Osteocyte (in vitro differentiated cells): Measurements from ENCODE around the gene NANOG. TPM values are rescaled to one million over a fixed set of nuclear protein-coding genes. Genes with fewer than 3 reads are reported as not detected.
"Not testable (repeated sequence)": the region's sequence is repeated elsewhere in the genome, so short reads cannot be mapped to it uniquely, and the experiment has no call there.

ENCODE experiments used
- DNase-seq: peaks from one replicate; pipeline ENCODE4 v3.0.0; 2021; ENCODE audit warnings: mixed read lengths; ENCODE audit not compliant: unreplicated experiment; ENCODE audit errors: extremely low spot score
- H3K27ac Mint-ChIP-seq: one replicate; pipeline ENCODE4 v1.8.0; 2021; ENCODE audit warnings: mild to moderate bottlenecking, mixed read lengths; ENCODE audit not compliant: unreplicated experiment
- H3K27me3 Mint-ChIP-seq: one replicate; pipeline ENCODE4 v1.8.0; 2021; ENCODE audit warnings: mixed read lengths; ENCODE audit not compliant: unreplicated experiment
- H3K36me3 Mint-ChIP-seq: one replicate; pipeline ENCODE4 v1.8.0; 2021; ENCODE audit warnings: mixed read lengths; ENCODE audit not compliant: unreplicated experiment
- H3K4me1 Mint-ChIP-seq: one replicate; pipeline ENCODE4 v1.8.0; 2021; ENCODE audit warnings: mixed read lengths; ENCODE audit not compliant: unreplicated experiment
- H3K4me3 Mint-ChIP-seq: one replicate; pipeline ENCODE4 v1.8.0; 2021; ENCODE audit warnings: mild to moderate bottlenecking, moderate library complexity, mixed read lengths; ENCODE audit not compliant: unreplicated experiment
- H3K9me3 Mint-ChIP-seq: one replicate; pipeline ENCODE4 v1.8.0; 2021; ENCODE audit warnings: mixed read lengths; ENCODE audit not compliant: unreplicated experiment
- CTCF ChIP-seq: fragments of 200-600 bp; sonication (generic); IDR thresholded peaks from 2 replicates; pipeline ENCODE4 v1.5.0; 2021; ENCODE audit warnings: antibody characterized with exemption, mild to moderate bottlenecking, moderate library complexity
- total RNA-seq: library from RNA; stranded (reverse); gene quantifications from 2 replicates; pipeline ENCODE4 v1.2.1, GENCODE V29; 2021

Gene NANOG
- total RNA-seq, 1 donor from 2014 or later: 0.08 TPM

- no peaks in the 10 kb centered on the region for H3K9me3 Mint-ChIP-seq
- H3K27ac Mint-ChIP-seq: no peak overlapping the region
- no peak for DNase-seq
- peaks cover 6% of the 10 kb centered on the region for H3K4me1 Mint-ChIP-seq
- TF ChIP-seq CTCF: no peak
- H3K36me3 Mint-ChIP-seq: no peaks in the 10 kb centered on the region
- no peak overlapping the region for H3K4me3 Mint-ChIP-seq
- no peaks in the 10 kb centered on the region for H3K27me3 Mint-ChIP-seq
Observed at GRCh38 chr12:7844116-7844515, 54.9 kb downstream of the NANOG start.

GRCh38 chr12:7847226-7848097 is 58.3 kb downstream of the NANOG start:
- H3K4me3 Mint-ChIP-seq, H3K9me3 Mint-ChIP-seq, H3K27ac Mint-ChIP-seq, DNase-seq, H3K4me1 Mint-ChIP-seq, H3K36me3 Mint-ChIP-seq: not testable (repeated sequence)
- H3K27me3 Mint-ChIP-seq: peaks cover 10% of the 10 kb centered on the region

- H3K27ac Mint-ChIP-seq, H3K9me3 Mint-ChIP-seq, H3K4me3 Mint-ChIP-seq, H3K4me1 Mint-ChIP-seq, DNase-seq, H3K36me3 Mint-ChIP-seq: not testable (repeated sequence)
- peaks cover 16% of the 10 kb centered on the region for H3K27me3 Mint-ChIP-seq
Observed at GRCh38 chr12:7848098-7848422, 58.9 kb downstream of the NANOG start.

Other genes starting within 250 kb of the NANOG start
- gene APOBEC1, start 123.5 kb upstream of the NANOG start, total RNA-seq: not detected in 2 replicates
- gene GDF3, start 93.6 kb upstream of the NANOG start, total RNA-seq: not detected in 2 replicates
- not detected in 2 replicates for gene DPPA3, start 78.0 kb upstream of the NANOG start, total RNA-seq
- not detected in 2 replicates for gene CLEC4C, start 42.0 kb upstream of the NANOG start, total RNA-seq
- not detected in 2 replicates for gene NANOGNB, start 24.2 kb upstream of the NANOG start, total RNA-seq
- gene SLC2A14, start 83.5 kb downstream of the NANOG start, total RNA-seq: 1.9 and 2.3 TPM in 2 replicates
- gene SLC2A3, start 146.8 kb downstream of the NANOG start, total RNA-seq: 73.5 and 80.3 TPM in 2 replicates
- 20.3 and 21.4 TPM in 2 replicates for gene FOXJ2, start 243.3 kb downstream of the NANOG start, total RNA-seq